Astrocyte (in vitro differentiated cells and primary cell): ENCODE results near the gene ASPRV1.
"Not testable (repeated sequence)": the region's sequence is repeated elsewhere in the genome, so short reads cannot be mapped to it uniquely, and the experiment has no call there.

Experiments used
- EZH2 ChIP-seq: IDR thresholded peaks from 2 replicates; pipeline ENCODE4 v1.6.1; 2012; ENCODE audit warnings: mild to moderate bottlenecking, low read length, inconsistent platforms; ENCODE audit not compliant: insufficient read depth
- TF ChIP-seq, protein P1 (sequence below): IDR thresholded peaks from 2 replicates; pipeline ENCODE4 v1.5.1; 2011; ENCODE audit warnings: low read depth, mild to moderate bottlenecking, inconsistent platforms, low read length, moderate library complexity; ENCODE audit not compliant: insufficient read depth

DNA sequence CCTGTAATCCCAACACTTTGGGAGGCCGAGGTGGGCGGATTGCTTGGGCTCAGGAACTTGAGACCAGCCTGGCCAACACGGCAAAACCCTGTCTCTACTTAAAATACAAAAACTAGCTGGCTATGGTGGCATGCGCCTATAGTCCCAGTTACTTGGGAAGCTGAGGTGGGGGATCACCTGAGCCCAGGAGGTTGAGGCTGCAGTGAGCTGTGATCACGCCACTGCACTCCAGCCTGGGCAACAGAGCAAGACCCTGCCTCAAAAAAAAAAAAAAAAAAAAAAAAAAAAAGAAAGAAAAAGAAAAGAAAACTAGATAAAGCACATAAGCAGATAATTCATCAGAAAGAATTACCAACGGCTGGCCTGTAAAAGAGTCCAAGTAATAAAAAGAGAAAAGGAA is 39.1 kb upstream of the ASPRV1 start:
- TF ChIP-seq, protein P1, sequence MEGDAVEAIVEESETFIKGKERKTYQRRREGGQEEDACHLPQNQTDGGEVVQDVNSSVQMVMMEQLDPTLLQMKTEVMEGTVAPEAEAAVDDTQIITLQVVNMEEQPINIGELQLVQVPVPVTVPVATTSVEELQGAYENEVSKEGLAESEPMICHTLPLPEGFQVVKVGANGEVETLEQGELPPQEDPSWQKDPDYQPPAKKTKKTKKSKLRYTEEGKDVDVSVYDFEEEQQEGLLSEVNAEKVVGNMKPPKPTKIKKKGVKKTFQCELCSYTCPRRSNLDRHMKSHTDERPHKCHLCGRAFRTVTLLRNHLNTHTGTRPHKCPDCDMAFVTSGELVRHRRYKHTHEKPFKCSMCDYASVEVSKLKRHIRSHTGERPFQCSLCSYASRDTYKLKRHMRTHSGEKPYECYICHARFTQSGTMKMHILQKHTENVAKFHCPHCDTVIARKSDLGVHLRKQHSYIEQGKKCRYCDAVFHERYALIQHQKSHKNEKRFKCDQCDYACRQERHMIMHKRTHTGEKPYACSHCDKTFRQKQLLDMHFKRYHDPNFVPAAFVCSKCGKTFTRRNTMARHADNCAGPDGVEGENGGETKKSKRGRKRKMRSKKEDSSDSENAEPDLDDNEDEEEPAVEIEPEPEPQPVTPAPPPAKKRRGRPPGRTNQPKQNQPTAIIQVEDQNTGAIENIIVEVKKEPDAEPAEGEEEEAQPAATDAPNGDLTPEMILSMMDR, result not testable (repeated sequence)
- TF ChIP-seq EZH2, result not testable (repeated sequence)
